Upper lobe of right lung (tissue), 1 donor: Measurements from ENCODE around the gene FTCD. TPM values are rescaled to one million over a fixed set of nuclear protein-coding genes. Genes with fewer than 3 reads are reported as not detected.

Experiments used
- ATAC-seq: fragments of 200-7000 bp; cut with Tn5 transposase; one replicate; pipeline ENCODE4 v1.9.1; 2020; ENCODE audit warnings: mild to moderate bottlenecking, moderate library complexity
- DNase-seq: peaks from one replicate; pipeline ENCODE4 v3.0.0-alpha.2; 2020
- H3K27ac ChIP-seq: fragments of 200-600 bp; one replicate; pipeline ENCODE4 v1.8.0; 2022
- H3K27me3 ChIP-seq: fragments of 200-600 bp; one replicate; pipeline ENCODE4 v1.8.0; 2022; ENCODE audit warnings: mild to moderate bottlenecking
- H3K36me3 ChIP-seq: fragments of 200-600 bp; one replicate; pipeline ENCODE4 v1.8.0; 2022
- H3K4me1 ChIP-seq: fragments of 200-600 bp; one replicate; pipeline ENCODE4 v1.8.0; 2022
- H3K4me3 ChIP-seq: fragments of 200-600 bp; one replicate; pipeline ENCODE4 v1.8.0; 2022; ENCODE audit warnings: mild to moderate bottlenecking
- H3K9me3 ChIP-seq: fragments of 200-600 bp; one replicate; pipeline ENCODE4 v1.8.0; 2022
- CTCF ChIP-seq: fragments of 200-600 bp; IDR thresholded peaks from one replicate; pipeline ENCODE4 v1.8.0; 2022; ENCODE audit warnings: antibody characterized with exemption
- intact Hi-C: fragments of 100-400 bp; cut with DNase I; formaldehyde crosslinking; loops from one replicate; pipeline ENCODE4 v1.11.0; 2022
- total RNA-seq: library from RNA; stranded (reverse); fragmentation: NEBNext Ultra II Directional; extraction: Animal tissue kit (Norgen Biotek cat#: 25700); gene quantifications from one replicate; pipeline ENCODE4 v1.2.1, GENCODE V29; 2021
- donor health status: DM: no; HTN: yes; CAD: no; lungs with severe emphysema.

The FTCD gene
- total RNA-seq, 1 donor from 2014 or later: 0.46 TPM

GRCh38 chr21:46095083-46095719 is 60.2 kb downstream of the FTCD start:
- Histone ChIP-seq H3K36me3 (no peaks in the 10 kb centered on the region), H3K4me1 (peaks cover 5% of the 10 kb centered on the region), H3K9me3 (no peaks in the 10 kb centered on the region), H3K27ac (no peak overlapping the region), H3K27me3 (peaks cover 29% of the 10 kb centered on the region), H3K4me3 (no peak overlapping the region)
- peak; percentile 26 for DNase-seq
- TF ChIP-seq CTCF: no peak
- intact Hi-C loops: loop anchor here (10.0 kb wide), 1 partner anchor 120 kb away; no protein-coding TSS in a partner anchor
- ATAC-seq: no peak

- Histone ChIP-seq H3K4me1 (peaks cover 5% of the 10 kb centered on the region), H3K27ac (no peak overlapping the region), H3K4me3 (no peak overlapping the region), H3K27me3 (peaks cover 22% of the 10 kb centered on the region), H3K36me3 (no peaks in the 10 kb centered on the region), H3K9me3 (no peaks in the 10 kb centered on the region)
- intact Hi-C loops: loop anchor here (10.0 kb wide), 1 partner anchor 120 kb away; no protein-coding TSS in a partner anchor
- peak; percentile 6 for DNase-seq
- TF ChIP-seq CTCF: no peak
- no peak for ATAC-seq
Measured at GRCh38 chr21:46094401-46095082, 60.8 kb downstream of the FTCD start.

- DNase-seq (peak; percentile 44), ATAC-seq (no peak)
- H3K9me3 ChIP-seq: no peaks in the 10 kb centered on the region
- H3K4me3 ChIP-seq: no peak overlapping the region
- peaks cover 18% of the 10 kb centered on the region for H3K27me3 ChIP-seq
- TF ChIP-seq CTCF: no peak
- peaks cover 5% of the 10 kb centered on the region for H3K4me1 ChIP-seq
- H3K36me3 ChIP-seq: no peaks in the 10 kb centered on the region
- no peak overlapping the region for H3K27ac ChIP-seq
- intact Hi-C loops: loop anchor here (10.0 kb wide), 1 partner anchor 119 kb away; no protein-coding TSS in a partner anchor
Measured at GRCh38 chr21:46093668-46094400, 61.5 kb downstream of the FTCD start.

- peak overlapping the region; percentile 82 for H3K27ac ChIP-seq
- peak; percentile 59 for DNase-seq
- no peak for ATAC-seq
Measured at GRCh38 chr21:46092811-46093667, 62.3 kb downstream of the FTCD start.

More at GRCh38 chr21:46092811-46093667, 62.3 kb downstream of the FTCD start:
- peaks cover 10% of the 10 kb centered on the region for H3K27me3 ChIP-seq
- H3K4me1 ChIP-seq: peaks cover 5% of the 10 kb centered on the region
- intact Hi-C loops: loop anchor here (10.0 kb wide), 1 partner anchor 118 kb away; no protein-coding TSS in a partner anchor
- H3K36me3 ChIP-seq: no peaks in the 10 kb centered on the region
- H3K9me3 ChIP-seq: no peaks in the 10 kb centered on the region
- no peak overlapping the region for H3K4me3 ChIP-seq
- TF ChIP-seq CTCF: no peak
